ENCODE measurements around the gene DAPK2.
"Not testable (repeated sequence)": the region's sequence is repeated elsewhere in the genome, so short reads cannot be mapped to it uniquely, and the experiment has no call there.

DAPK2 gene

GRCh38 chr15:64082757-64083156, 36.5 kb upstream of the DAPK2 start:
- no peak overlapping the region for H2BK120ac ChIP-seq (ENCODE audit: low read depth, low read length)
- H4K8ac ChIP-seq (ENCODE audit: low read length): no peak overlapping the region
- no peak overlapping the region for H3K4me2 ChIP-seq (ENCODE audit: low read length, poor library complexity, severe bottlenecking)
- H3K4me3 ChIP-seq (ENCODE audit: insufficient read depth in 1 of 2, low read depth in 1 of 2, low read length in 2 of 2): no peak overlapping the region
- no peaks in the 10 kb centered on the region for H3K4me1 ChIP-seq (ENCODE audit: control insufficient read depth, insufficient read depth, low read depth, low read length)
- H3K4ac ChIP-seq (ENCODE audit: low read depth in 1 of 2, low read length in 2 of 2): no peak overlapping the region
- 91% methylated on average over 1 of the region's 3 CpGs for WGBS
- H2BK5ac ChIP-seq (ENCODE audit: low read depth, low read length, poor library complexity, severe bottlenecking): no peak overlapping the region
- H3K79me1 ChIP-seq (replicated peaks; ENCODE audit: low read length, poor library complexity, severe bottlenecking): peaks cover 20% of the 10 kb centered on the region
- H3K9ac ChIP-seq (ENCODE audit: low read length): no peak overlapping the region
- H3K14ac ChIP-seq (ENCODE audit: low read length in 2 of 2): no peak overlapping the region
- no peaks in the 10 kb centered on the region for H3K9me3 ChIP-seq (ENCODE audit: control insufficient read depth, low read length)
- no peak overlapping the region for H3K18ac ChIP-seq (ENCODE audit: low read depth in 1 of 2, low read length in 2 of 2)
- no peak overlapping the region for H4K91ac ChIP-seq (ENCODE audit: low read length)
- H3K27me3 ChIP-seq (ENCODE audit: control insufficient read depth in 1 of 2, insufficient read depth in 1 of 2, low read length in 2 of 2): no peaks in the 10 kb centered on the region
- peaks cover 23 to 52% of the 10 kb centered on the region in 2 experiments for H3K36me3 ChIP-seq (ENCODE audit: control insufficient read depth in 1 of 2, insufficient read depth in 2 of 2, low read depth in 1 of 2, low read length in 2 of 2)
- H2BK12ac ChIP-seq (ENCODE audit: low read length in 2 of 2): no peak overlapping the region
- no peak overlapping the region for H3K23ac ChIP-seq (ENCODE audit: low read length in 2 of 2)
- H3K27ac ChIP-seq (ENCODE audit: low read length, poor library complexity, severe bottlenecking): no peak overlapping the region
- H2BK15ac ChIP-seq (ENCODE audit: low read depth, poor library complexity, severe bottlenecking): no peak overlapping the region
- DNase-seq: no peak
- H2AFZ ChIP-seq (ENCODE audit: low read depth, low read length): no peak overlapping the region
- no peak overlapping the region for H2AK5ac ChIP-seq (ENCODE audit: low read length, severe bottlenecking)

GRCh38 chr15:64073496-64073895, 27.2 kb upstream of the DAPK2 start:
- not testable (repeated sequence) for H3K18ac ChIP-seq (ENCODE audit: low read depth in 1 of 2, low read length in 2 of 2); H2BK120ac ChIP-seq (ENCODE audit: low read depth, low read length); H2BK5ac ChIP-seq (ENCODE audit: low read depth, low read length, poor library complexity, severe bottlenecking); H3K9me3 ChIP-seq (ENCODE audit: control insufficient read depth, low read length); H3K79me1 ChIP-seq (replicated peaks; ENCODE audit: low read length, poor library complexity, severe bottlenecking); H4K91ac ChIP-seq (ENCODE audit: low read length); H2BK15ac ChIP-seq (ENCODE audit: low read depth, poor library complexity, severe bottlenecking); H3K27me3 ChIP-seq (ENCODE audit: control insufficient read depth in 1 of 2, insufficient read depth in 1 of 2, low read length in 2 of 2); H2BK12ac ChIP-seq (ENCODE audit: low read length in 2 of 2); H3K14ac ChIP-seq (ENCODE audit: low read length in 2 of 2); H3K4me1 ChIP-seq (ENCODE audit: control insufficient read depth, insufficient read depth, low read depth, low read length); H2AK5ac ChIP-seq (ENCODE audit: low read length, severe bottlenecking); H3K4me2 ChIP-seq (ENCODE audit: low read length, poor library complexity, severe bottlenecking); H3K23ac ChIP-seq (ENCODE audit: low read length in 2 of 2); H3K27ac ChIP-seq (ENCODE audit: low read length, poor library complexity, severe bottlenecking); H3K4me3 ChIP-seq (ENCODE audit: insufficient read depth in 1 of 2, low read depth in 1 of 2, low read length in 2 of 2); H2AFZ ChIP-seq (ENCODE audit: low read depth, low read length); H3K9ac ChIP-seq (ENCODE audit: low read length); H4K8ac ChIP-seq (ENCODE audit: low read length); DNase-seq; H3K4ac ChIP-seq (ENCODE audit: low read depth in 1 of 2, low read length in 2 of 2)
- H3K36me3 ChIP-seq (ENCODE audit: control insufficient read depth in 1 of 2, insufficient read depth in 2 of 2, low read depth in 1 of 2, low read length in 2 of 2): peaks cover 6 to 42% of the 10 kb centered on the region in 2 experiments
- WGBS: 94% methylated on average over 2 of the region's 2 CpGs

GRCh38 chr15:64072812-64073211, 26.5 kb upstream of the DAPK2 start:
- Histone ChIP-seq H3K27me3 (ENCODE audit: control insufficient read depth in 1 of 2, insufficient read depth in 1 of 2, low read length in 2 of 2) (no peaks in the 10 kb centered on the region), H3K79me1 (replicated peaks; ENCODE audit: low read length, poor library complexity, severe bottlenecking) (peaks cover 9% of the 10 kb centered on the region), H3K4me1 (ENCODE audit: control insufficient read depth, insufficient read depth, low read depth, low read length) (peaks cover 5% of the 10 kb centered on the region), H3K4me3 (ENCODE audit: insufficient read depth in 1 of 2, low read depth in 1 of 2, low read length in 2 of 2) (no peak overlapping the region), H3K27ac (ENCODE audit: low read length, poor library complexity, severe bottlenecking) (no peak overlapping the region), H3K18ac (ENCODE audit: low read depth in 1 of 2, low read length in 2 of 2) (no peak overlapping the region), H3K9me3 (ENCODE audit: control insufficient read depth, low read length) (no peaks in the 10 kb centered on the region), H4K91ac (ENCODE audit: low read length) (no peak overlapping the region), H3K4me2 (ENCODE audit: low read length, poor library complexity, severe bottlenecking) (no peak overlapping the region), H3K23ac (ENCODE audit: low read length in 2 of 2) (no peak overlapping the region), H2BK12ac (ENCODE audit: low read length in 2 of 2) (no peak overlapping the region), H3K9ac (ENCODE audit: low read length) (peak overlapping the region; percentile 78), H3K4ac (ENCODE audit: low read depth in 1 of 2, low read length in 2 of 2) (no peak overlapping the region), H2BK120ac (ENCODE audit: low read depth, low read length) (no peak overlapping the region), H2BK15ac (ENCODE audit: low read depth, poor library complexity, severe bottlenecking) (no peak overlapping the region), H3K36me3 (ENCODE audit: control insufficient read depth in 1 of 2, insufficient read depth in 2 of 2, low read depth in 1 of 2, low read length in 2 of 2) (peaks cover 6 to 41% of the 10 kb centered on the region in 2 experiments), H3K14ac (ENCODE audit: low read length in 2 of 2) (no peak overlapping the region), H2BK5ac (ENCODE audit: low read depth, low read length, poor library complexity, severe bottlenecking) (no peak overlapping the region), H2AK5ac (ENCODE audit: low read length, severe bottlenecking) (no peak overlapping the region), H4K8ac (ENCODE audit: low read length) (no peak overlapping the region), H2AFZ (ENCODE audit: low read depth, low read length) (no peak overlapping the region)
- DNase-seq: no peak
- 96% methylated on average over 2 of the region's 2 CpGs for WGBS

GRCh38 chr15:64071931-64072765, 25.9 kb upstream of the DAPK2 start:
- H3K9me3 ChIP-seq (ENCODE audit: control insufficient read depth, low read length): no peaks in the 10 kb centered on the region
- no peak overlapping the region for H3K23ac ChIP-seq (ENCODE audit: low read length in 2 of 2)
- peak overlapping the region; percentile 2 to 68 for H3K18ac ChIP-seq (ENCODE audit: low read depth in 1 of 2, low read length in 2 of 2)
- H3K79me1 ChIP-seq (replicated peaks; ENCODE audit: low read length, poor library complexity, severe bottlenecking): peaks cover 7% of the 10 kb centered on the region
- peaks cover 6 to 34% of the 10 kb centered on the region in 2 experiments for H3K36me3 ChIP-seq (ENCODE audit: control insufficient read depth in 1 of 2, insufficient read depth in 2 of 2, low read depth in 1 of 2, low read length in 2 of 2)
- peak overlapping the region in 1 of 2 experiments; percentile 83 for H3K14ac ChIP-seq (ENCODE audit: low read length in 2 of 2)
- no peak overlapping the region for H4K8ac ChIP-seq (ENCODE audit: low read length)
- no peak overlapping the region for H2BK120ac ChIP-seq (ENCODE audit: low read depth, low read length)
- H3K27me3 ChIP-seq (ENCODE audit: control insufficient read depth in 1 of 2, insufficient read depth in 1 of 2, low read length in 2 of 2): no peaks in the 10 kb centered on the region
- peak overlapping the region; percentile 56 for H3K27ac ChIP-seq (ENCODE audit: low read length, poor library complexity, severe bottlenecking)
- H2BK12ac ChIP-seq (ENCODE audit: low read length in 2 of 2): no peak overlapping the region
- peaks cover 6% of the 10 kb centered on the region for H3K4me1 ChIP-seq (ENCODE audit: control insufficient read depth, insufficient read depth, low read depth, low read length)
- H2BK15ac ChIP-seq (ENCODE audit: low read depth, poor library complexity, severe bottlenecking): no peak overlapping the region
- no peak overlapping the region for H2AFZ ChIP-seq (ENCODE audit: low read depth, low read length)
- H3K4me2 ChIP-seq (ENCODE audit: low read length, poor library complexity, severe bottlenecking): no peak overlapping the region
- H3K9ac ChIP-seq (ENCODE audit: low read length): peak overlapping the region; percentile 78
- no peak overlapping the region for H2AK5ac ChIP-seq (ENCODE audit: low read length, severe bottlenecking)
- H2BK5ac ChIP-seq (ENCODE audit: low read depth, low read length, poor library complexity, severe bottlenecking): no peak overlapping the region
- WGBS: 97% methylated on average over 3 of the region's 4 CpGs
- H3K4ac ChIP-seq (ENCODE audit: low read depth in 1 of 2, low read length in 2 of 2): peak overlapping the region in 1 of 2 experiments; percentile 74
- no peak overlapping the region for H4K91ac ChIP-seq (ENCODE audit: low read length)
- H3K4me3 ChIP-seq (ENCODE audit: insufficient read depth in 1 of 2, low read depth in 1 of 2, low read length in 2 of 2): peak overlapping the region in 1 of 2 experiments; percentile 3
- DNase-seq: no peak
